OCI-LY3 (cell line): ENCODE results near the gene SCART1.

Source experiments
- H2AFZ ChIP-seq: fragments of 200-600, 300-600 bp; shearing (Covaris generic); 2 replicates; pipeline ENCODE4 v1.6.0; 2014; ENCODE audit warnings: antibody characterized with exemption, low read depth, low read length
- H3K27ac ChIP-seq: fragments of 200-600, 300-600 bp; sonication (generic); 2 replicates; pipeline ENCODE4 v1.5.1; 2014; ENCODE audit warnings: mild to moderate bottlenecking, low read length, moderate library complexity, mixed read lengths
- H3K27me3 ChIP-seq: fragments of 200-600, 300-600 bp; sonication (generic); 2 replicates; pipeline ENCODE4 v1.6.1; 2014; ENCODE audit warnings: low read depth, low read length, mixed read lengths
- H3K36me3 ChIP-seq: fragments of 200-600, 300-600 bp; sonication (generic); replicated peaks from 2 replicates; pipeline ENCODE3; 2014; ENCODE audit warnings: low read depth, low read length, mixed read lengths
- H3K4me1 ChIP-seq: fragments of 300-600, 200-600 bp; sonication (generic); 2 replicates; pipeline ENCODE4 v1.6.1; 2014; ENCODE audit warnings: low read length, mixed read lengths
- H3K4me2 ChIP-seq: fragments of 200-600, 300-600 bp; sonication (generic); 2 replicates; pipeline ENCODE4 v1.6.1; 2014; ENCODE audit warnings: low read length, mixed read lengths
- H3K4me3 ChIP-seq: fragments of 300-600, 200-600 bp; sonication (generic); 2 replicates; pipeline ENCODE4 v1.5.1; 2014; ENCODE audit warnings: antibody characterized with exemption, mild to moderate bottlenecking, low read length, moderate library complexity
- H3K79me2 ChIP-seq: fragments of 300-600, 200-600 bp; shearing (Covaris generic); 2 replicates; pipeline ENCODE4 v1.6.1; 2014; ENCODE audit warnings: mild to moderate bottlenecking, low read length, mixed read lengths
- H3K9ac ChIP-seq: fragments of 300-600, 200-600 bp; shearing (Covaris generic); 2 replicates; pipeline ENCODE4 v1.6.0; 2014; ENCODE audit warnings: mild to moderate bottlenecking, low read length, moderate library complexity
- H3K9me3 ChIP-seq: fragments of 200-600, 300-600 bp; shearing (Covaris generic); 2 replicates; pipeline ENCODE4 v1.6.1; 2014; ENCODE audit warnings: low read length, mixed read lengths; ENCODE audit not compliant: insufficient read depth
- H4K20me1 ChIP-seq: fragments of 200-600, 300-600 bp; sonication (generic); 2 replicates; pipeline ENCODE4 v1.6.1; 2016; ENCODE audit warnings: low read length, mixed read lengths; ENCODE audit not compliant: insufficient read depth
- EZH2phosphoT487 ChIP-seq: fragments of 200-600 bp; shearing (Covaris generic); IDR thresholded peaks from 2 replicates; pipeline ENCODE4 v1.6.1; 2018; ENCODE audit warnings: antibody characterized with exemption, mixed run types, low read depth
- TF ChIP-seq, protein P1 (sequence below): fragments of 200-600, 300-600 bp; sonication (generic); IDR thresholded peaks from 2 replicates; pipeline ENCODE4 v1.5.1; 2014; ENCODE audit warnings: antibody characterized with exemption, low read length, low read depth

SCART1 gene

GRCh38 chr10:133455196-133455595 is 1.5 kb downstream of the SCART1 start:
- Histone ChIP-seq H3K4me1 (no peaks in the 10 kb centered on the region), H2AFZ (no peak overlapping the region), H3K9me3 (no peaks in the 10 kb centered on the region), H4K20me1 (no peaks in the 10 kb centered on the region), H3K4me3 (no peak overlapping the region), H3K79me2 (no peaks in the 10 kb centered on the region), H3K27me3 (no peaks in the 10 kb centered on the region), H3K4me2 (no peak overlapping the region), H3K27ac (no peak overlapping the region), H3K36me3 (no peaks in the 10 kb centered on the region), H3K9ac (no peak overlapping the region)
- TF ChIP-seq EZH2phosphoT487 = no peak
- TF ChIP-seq, protein P1, sequence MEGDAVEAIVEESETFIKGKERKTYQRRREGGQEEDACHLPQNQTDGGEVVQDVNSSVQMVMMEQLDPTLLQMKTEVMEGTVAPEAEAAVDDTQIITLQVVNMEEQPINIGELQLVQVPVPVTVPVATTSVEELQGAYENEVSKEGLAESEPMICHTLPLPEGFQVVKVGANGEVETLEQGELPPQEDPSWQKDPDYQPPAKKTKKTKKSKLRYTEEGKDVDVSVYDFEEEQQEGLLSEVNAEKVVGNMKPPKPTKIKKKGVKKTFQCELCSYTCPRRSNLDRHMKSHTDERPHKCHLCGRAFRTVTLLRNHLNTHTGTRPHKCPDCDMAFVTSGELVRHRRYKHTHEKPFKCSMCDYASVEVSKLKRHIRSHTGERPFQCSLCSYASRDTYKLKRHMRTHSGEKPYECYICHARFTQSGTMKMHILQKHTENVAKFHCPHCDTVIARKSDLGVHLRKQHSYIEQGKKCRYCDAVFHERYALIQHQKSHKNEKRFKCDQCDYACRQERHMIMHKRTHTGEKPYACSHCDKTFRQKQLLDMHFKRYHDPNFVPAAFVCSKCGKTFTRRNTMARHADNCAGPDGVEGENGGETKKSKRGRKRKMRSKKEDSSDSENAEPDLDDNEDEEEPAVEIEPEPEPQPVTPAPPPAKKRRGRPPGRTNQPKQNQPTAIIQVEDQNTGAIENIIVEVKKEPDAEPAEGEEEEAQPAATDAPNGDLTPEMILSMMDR = no peak

DNA sequence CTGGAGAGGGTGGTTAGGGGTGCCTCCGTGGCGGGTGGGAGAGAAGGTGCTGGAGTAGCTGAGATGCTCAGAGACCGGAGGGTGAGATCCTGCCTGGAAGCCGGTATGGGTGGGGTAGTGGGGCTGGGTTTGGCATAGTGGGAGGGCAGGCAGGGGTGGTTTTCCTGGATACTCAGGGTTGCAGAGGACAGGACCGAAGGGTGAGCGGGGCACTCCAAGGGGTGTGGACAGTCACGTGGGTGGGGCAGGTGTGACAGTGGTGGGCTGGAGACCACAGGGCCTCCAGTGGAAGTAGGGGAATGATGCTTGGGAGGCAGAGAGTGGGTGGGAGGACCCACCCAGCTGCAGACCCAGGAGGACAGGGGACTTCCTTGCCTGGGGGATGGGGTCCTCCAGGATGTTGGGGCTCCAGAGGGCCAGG is 1.9 kb downstream of the SCART1 start:
- H3K79me2 ChIP-seq = no peaks in the 10 kb centered on the region

DNA sequence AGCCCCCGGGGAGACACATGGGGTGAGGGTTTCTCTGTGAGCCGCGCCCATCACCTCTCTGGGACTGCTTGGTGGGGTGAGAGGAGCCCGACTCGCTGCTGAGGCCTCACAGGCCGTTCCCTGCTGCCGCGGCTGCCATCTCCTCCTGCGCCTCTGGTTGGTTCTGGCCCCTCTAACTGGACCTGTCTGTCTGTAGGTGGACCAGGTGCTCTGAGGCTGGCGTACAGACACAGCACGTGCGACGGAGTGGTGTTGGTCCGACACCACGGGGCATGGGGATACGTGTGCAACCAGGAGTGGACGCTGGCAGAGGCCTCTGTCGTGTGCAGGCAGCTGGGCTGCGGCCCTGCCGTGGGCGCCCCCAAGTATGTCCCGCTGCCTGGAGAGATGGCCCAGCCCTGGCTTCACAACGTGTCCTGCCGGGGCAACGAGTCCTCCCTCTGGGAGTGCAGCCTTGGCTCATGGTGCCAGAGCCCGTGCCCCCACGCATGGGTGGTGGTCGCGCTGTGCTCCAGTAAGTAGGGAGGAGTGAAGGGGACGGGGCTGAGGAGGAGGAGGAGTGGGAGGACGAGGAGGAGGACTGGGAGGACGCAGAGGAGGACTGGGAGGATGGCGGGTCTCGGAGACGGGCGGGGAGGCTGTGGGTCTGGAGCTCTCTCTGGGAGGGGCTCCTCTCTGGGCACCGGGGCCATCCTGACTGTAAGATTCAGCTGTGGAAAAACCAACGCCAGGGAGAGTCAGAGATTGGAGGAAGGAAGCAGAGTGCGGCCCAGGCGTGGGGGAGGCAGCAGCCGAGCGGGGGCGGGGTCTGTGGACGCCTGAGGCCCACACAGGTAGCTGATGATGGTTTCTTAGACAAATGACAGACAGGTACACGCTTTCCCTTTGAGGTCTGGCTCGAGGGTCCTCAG is 2.6 kb downstream of the SCART1 start:
- H3K4me1 ChIP-seq = no peaks in the 10 kb centered on the region
- no peaks in the 10 kb centered on the region for H3K27me3 ChIP-seq
- TF ChIP-seq, protein P1 = no peak
- no peak for TF ChIP-seq EZH2phosphoT487
- H3K9me3 ChIP-seq = no peaks in the 10 kb centered on the region
- H3K36me3 ChIP-seq = no peaks in the 10 kb centered on the region
- H3K4me2 ChIP-seq = no peak overlapping the region
- no peaks in the 10 kb centered on the region for H3K79me2 ChIP-seq
- H3K27ac ChIP-seq = no peak overlapping the region
- no peaks in the 10 kb centered on the region for H4K20me1 ChIP-seq
- no peak overlapping the region for H3K9ac ChIP-seq
- no peak overlapping the region for H3K4me3 ChIP-seq
- H2AFZ ChIP-seq = no peak overlapping the region

More for the DNA sequence above, 1.9 kb downstream of the SCART1 start:
- Histone ChIP-seq H3K36me3 (no peaks in the 10 kb centered on the region), H3K4me3 (no peak overlapping the region), H3K9ac (no peak overlapping the region), H3K9me3 (no peaks in the 10 kb centered on the region), H3K4me2 (no peak overlapping the region), H3K27me3 (no peaks in the 10 kb centered on the region), H3K27ac (no peak overlapping the region), H4K20me1 (no peaks in the 10 kb centered on the region), H2AFZ (no peak overlapping the region), H3K4me1 (no peaks in the 10 kb centered on the region)
- TF ChIP-seq, protein P1 = no peak
- no peak for TF ChIP-seq EZH2phosphoT487

GRCh38 chr10:133457100-133457841 is 3.5 kb downstream of the SCART1 start:
- no peaks in the 10 kb centered on the region for H3K9me3 ChIP-seq
- H3K9ac ChIP-seq = no peak overlapping the region
- no peaks in the 10 kb centered on the region for H3K4me1 ChIP-seq
- no peak overlapping the region for H2AFZ ChIP-seq
- H4K20me1 ChIP-seq = no peaks in the 10 kb centered on the region
- H3K36me3 ChIP-seq = no peaks in the 10 kb centered on the region
- no peaks in the 10 kb centered on the region for H3K27me3 ChIP-seq
- TF ChIP-seq, protein P1 = no peak
- no peak overlapping the region for H3K4me3 ChIP-seq
- H3K27ac ChIP-seq = no peak overlapping the region
- no peak overlapping the region for H3K4me2 ChIP-seq
- no peaks in the 10 kb centered on the region for H3K79me2 ChIP-seq
